GM12873 (cell line): ENCODE measurements around the gene ESPN.

Experiments
- CTCF ChIP-seq: IDR thresholded peaks from 2 replicates; pipeline ENCODE4 v1.5.1; 2012; ENCODE audit warnings: low read depth, mild to moderate bottlenecking, moderate library complexity, low read length, control low read depth; ENCODE audit not compliant: insufficient read depth; ENCODE audit errors: missing control alignments

The ESPN gene

GRCh38 chr1:6504887-6505286, 80.3 kb downstream of the ESPN start:
- no peak for TF ChIP-seq CTCF

- TF ChIP-seq CTCF, result no peak
Measured at GRCh38 chr1:6505367-6506209, 81.0 kb downstream of the ESPN start.

- TF ChIP-seq CTCF, result no peak
Measured at GRCh38 chr1:6506210-6507036, 81.8 kb downstream of the ESPN start.

- no peak for TF ChIP-seq CTCF
Measured at GRCh38 chr1:6507037-6507428, 82.5 kb downstream of the ESPN start.

- TF ChIP-seq CTCF, result no peak
Measured at GRCh38 chr1:6507461-6507911, 82.9 kb downstream of the ESPN start.

GRCh38 chr1:6508154-6508815, 83.7 kb downstream of the ESPN start:
- TF ChIP-seq CTCF, result no peak

- no peak for TF ChIP-seq CTCF
Measured at GRCh38 chr1:6508816-6509189, 84.2 kb downstream of the ESPN start.
